Midbrain (tissue), 1 donor: ENCODE data around the gene NCEH1.
"Not testable (repeated sequence)": the region's sequence is repeated elsewhere in the genome, so short reads cannot be mapped to it uniquely, and the experiment has no call there.

ENCODE experiments used
- DNase-seq: peaks from one replicate; lab custom pipeline; 2025; lab: John Stamatoyannopoulos, UW

The NCEH1 gene

DNA sequence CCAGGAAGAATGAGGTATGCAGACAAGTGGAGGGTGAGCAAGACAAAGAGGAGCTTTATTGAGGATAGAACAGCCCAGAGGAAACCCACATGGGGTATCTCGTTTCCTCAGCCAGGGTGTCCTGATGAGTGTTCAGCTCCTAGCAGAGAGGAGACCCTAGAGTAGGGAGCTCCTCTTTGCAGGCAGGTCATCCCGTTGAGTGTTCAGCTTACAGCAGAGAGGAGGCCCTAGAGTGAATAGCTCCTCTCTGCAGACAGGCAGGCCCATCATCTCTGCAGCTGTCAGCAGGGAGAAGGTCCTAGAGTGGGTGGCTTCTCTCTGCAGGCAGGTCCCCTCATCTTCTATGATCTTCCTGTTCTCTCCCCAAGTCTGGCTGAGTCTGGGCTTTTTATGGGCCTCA is 97.0 kb downstream of the NCEH1 start:
- no peak for DNase-seq

DNA sequence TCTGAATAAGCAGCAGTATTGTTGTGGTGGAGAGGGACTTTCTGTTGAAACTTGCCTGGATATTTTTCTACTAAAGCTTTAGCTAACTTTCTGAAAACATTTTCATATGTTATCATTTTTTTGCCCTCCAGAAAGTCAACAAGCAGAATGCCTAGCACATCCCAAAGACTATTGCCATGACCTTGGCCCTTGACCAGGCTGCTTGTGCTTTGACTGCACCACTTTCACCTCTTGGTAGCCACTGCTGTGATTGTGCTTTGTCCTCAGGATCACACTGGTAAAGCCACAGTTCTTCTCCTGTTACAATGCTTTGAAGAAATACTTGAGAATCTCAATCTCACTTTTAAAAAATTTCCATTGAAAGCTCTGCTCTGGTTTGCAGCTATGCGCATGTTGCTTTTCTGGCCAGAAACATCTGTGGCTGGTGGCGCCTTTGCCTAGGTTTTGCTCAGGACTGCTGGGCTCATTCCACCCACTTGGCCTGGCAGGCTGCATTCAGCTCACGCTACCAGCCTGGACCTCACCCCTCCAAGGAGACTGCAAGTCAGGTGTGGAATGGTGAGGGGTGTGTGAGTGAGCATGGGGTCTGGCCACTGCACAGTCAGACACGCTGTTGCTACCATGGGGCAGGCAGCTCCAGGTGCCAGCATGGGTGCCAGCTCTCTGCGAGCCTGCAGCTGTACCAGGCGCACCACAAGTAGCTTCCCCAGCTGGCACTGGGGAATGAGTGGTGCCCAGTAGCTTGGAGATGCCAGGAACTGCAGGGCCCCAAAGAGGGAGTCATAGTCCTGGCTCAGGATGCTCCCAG is 97.8 kb downstream of the NCEH1 start:
- no peak for DNase-seq

GRCh38 chr3:172609750-172610149 is 101.1 kb downstream of the NCEH1 start:
- DNase-seq: no peak

- no peak for DNase-seq
These were observed 102.3 kb downstream of the NCEH1 start for GRCh38 chr3:172608575-172608974.

GRCh38 chr3:172607305-172608121 is 103.4 kb downstream of the NCEH1 start:
- no peak for DNase-seq

- no peak for DNase-seq
These were observed 104.8 kb downstream of the NCEH1 start for GRCh38 chr3:172606021-172606420.

DNA sequence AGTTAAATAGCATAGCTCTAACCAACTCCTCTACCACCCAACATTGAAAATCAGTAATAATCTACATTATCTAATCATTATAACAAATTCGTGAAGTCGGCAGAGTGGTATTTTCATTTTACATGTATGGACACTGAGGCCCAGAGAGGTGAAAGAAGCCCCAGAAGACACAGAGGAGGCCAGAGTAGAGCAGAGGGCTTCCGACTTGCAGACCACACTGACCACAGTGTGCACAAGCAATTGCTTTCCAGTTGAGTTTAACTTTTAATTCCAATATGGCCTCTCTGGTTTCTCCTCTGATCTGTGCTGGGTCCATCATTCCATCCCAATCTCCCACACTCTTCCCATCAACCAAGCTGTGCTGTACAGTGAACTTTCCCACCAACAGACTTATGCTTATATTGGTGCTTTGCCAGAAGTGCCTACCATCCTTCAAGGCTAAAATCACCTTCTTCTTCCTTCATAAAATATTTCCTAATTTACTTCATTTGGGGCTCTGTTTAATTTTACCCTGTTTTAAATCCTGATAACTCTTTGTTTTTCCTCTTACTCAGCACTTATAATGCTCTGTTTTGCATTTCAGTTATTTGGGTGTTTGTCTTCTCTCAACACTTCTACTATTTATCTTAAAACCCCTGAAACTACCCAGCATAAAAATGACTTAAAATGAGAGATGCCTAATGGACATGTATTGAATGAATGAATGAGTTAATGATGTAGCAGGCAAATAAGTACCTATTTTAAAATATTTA is 105.8 kb downstream of the NCEH1 start:
- DNase-seq: no peak

- DNase-seq: no peak
These were observed 109.6 kb downstream of the NCEH1 start for GRCh38 chr3:172601066-172601832.

GRCh38 chr3:172600644-172601065 is 110.2 kb downstream of the NCEH1 start:
- DNase-seq: no peak

DNA sequence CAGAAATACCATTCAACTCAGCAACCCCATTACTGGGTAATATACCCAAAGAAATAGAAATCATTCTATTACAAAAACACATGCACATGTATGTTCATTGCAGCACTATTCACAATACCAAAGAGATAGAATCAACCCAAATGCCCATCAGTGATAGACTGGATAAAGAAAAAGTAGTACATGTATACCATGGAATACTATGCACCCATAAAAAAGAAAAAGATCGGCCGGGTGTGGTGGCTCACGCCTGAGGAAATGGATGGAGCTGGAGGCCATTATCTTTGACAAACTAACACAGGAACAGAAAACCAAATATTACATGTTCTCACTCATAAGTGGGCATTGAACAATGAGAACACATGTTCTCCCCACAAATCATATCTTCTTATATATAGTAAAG is 112.0 kb downstream of the NCEH1 start:
- DNase-seq: no peak

DNA sequence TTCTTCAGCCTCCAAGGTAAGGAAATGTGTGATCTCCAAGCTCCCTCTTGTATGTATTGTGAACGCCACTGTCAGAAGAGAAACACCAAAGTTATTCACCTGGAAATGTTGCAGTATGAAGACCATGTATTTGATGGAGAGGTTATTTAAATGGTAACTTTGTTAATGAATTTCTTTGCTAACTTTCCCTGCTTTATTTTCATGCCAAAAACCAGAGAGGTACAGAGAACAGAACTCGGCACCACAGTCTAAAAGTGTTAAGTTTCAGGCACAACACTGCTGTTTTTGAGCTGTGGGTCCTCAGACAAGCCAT is 114.5 kb downstream of the NCEH1 start:
- no peak for DNase-seq

DNA sequence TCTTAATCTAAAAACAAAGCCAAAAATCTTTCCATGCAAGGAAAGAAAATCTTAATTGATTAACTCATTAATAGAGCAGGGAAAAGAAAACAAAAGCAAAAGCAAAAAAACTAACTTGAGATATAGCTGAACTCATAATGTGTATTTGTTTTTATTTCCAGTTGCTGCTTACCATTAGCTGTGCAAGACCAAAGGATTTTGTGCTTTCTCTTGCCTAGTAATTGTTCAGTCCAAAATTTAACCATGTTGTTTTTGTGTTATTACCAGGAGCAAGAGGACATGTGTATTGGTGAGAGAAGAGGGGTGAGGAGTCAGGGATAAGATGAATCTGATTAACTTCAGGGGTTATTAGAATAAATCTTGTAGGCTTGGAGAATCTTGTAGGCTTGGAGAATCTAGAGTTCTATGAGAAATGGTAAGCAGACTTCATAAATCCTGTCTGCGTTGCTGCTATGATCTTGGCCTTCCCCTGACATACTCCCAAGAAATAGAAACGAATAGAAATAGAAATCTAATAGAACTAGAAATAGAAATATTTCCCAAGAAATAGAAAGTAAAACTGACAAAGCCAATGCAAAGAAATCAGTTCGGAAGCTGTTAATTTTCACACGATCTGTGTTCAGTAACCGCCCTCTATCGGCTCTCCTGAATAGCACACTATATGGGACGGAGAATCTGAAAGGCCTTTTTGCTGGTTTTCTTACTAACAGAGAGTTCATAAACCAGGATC is 115.0 kb downstream of the NCEH1 start:
- DNase-seq: peak; percentile 18

DNA sequence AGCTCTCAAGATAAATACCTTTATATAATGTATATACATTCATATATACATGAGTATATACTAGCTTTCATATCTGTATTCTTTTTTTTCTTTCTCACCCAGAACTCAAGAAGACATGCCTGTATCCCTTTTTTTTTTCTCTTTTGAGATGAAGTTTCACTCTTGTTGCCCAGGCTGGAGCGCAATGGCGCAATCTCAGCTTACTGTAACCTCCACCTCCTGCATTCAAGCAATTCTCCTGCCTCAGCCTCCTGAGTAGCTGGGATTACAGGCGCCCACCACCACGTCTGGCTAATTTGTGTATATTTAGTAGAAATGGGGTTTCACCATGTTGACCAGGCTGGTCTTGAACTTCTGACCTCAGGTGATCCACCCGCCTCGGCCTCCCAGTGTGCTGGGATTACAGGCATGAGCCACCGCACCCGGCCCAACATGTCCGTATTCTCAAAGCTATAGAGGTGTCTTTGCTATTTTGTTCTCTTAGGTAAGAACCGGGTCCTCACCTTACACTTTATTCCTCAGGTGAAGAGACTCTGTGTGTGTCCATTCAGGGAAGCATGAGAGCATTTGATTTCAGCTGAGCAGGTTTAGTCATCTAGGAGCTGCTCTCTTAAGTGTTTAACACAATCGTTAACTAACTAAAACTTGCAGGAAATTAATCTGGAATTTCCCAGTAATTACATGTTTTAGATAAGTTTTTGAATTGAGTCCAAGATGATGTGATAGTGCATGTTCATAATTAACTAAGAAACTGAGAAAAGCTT is 115.8 kb downstream of the NCEH1 start:
- not testable (repeated sequence) for DNase-seq

GRCh38 chr3:172592898-172593669 is 117.8 kb downstream of the NCEH1 start:
- no peak for DNase-seq

- DNase-seq: no peak
These were observed 118.7 kb downstream of the NCEH1 start for GRCh38 chr3:172591876-172592771.

DNA sequence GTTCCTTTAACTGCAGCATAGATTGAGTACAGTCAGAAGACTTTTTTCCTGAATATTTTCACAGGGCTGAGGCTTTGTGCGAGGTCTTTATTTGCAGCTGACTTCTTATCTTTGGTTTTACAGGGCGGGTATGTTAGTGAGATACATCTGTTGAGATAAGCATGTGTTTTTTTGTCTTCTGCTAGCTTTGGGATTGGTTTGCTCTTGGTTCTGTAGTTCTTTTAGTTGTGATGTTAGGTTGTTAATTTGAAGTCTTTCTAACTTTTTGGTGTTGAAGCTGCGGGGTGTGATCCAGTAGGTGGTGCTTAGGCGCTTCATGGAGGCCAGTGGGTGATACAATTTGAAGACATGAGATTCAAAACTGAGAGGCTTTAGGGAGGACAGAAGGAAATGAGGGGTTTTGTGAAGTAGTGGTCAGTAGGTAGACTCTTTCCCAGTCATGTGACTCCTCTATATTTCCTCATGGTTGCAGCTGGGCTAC is 119.7 kb downstream of the NCEH1 start:
- no peak for DNase-seq

DNA sequence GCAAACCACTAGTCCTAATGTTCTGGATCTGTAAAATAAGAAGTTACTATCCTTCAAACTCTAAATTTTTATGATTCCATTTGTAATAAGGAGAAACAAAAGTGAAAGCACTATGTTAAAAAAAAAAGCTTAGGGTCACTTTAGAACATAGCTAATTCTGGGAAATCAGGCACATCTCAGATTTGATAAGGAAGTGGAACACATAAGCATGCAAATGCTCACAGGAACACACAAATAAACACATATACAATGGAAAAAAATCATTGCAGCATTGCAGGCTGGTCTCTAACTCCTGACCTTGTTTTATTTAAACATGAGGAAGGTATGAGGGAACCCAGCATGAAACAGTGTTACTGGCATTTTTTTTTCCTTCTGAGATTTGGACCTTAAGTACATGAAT is 124.4 kb downstream of the NCEH1 start:
- no peak for DNase-seq

GRCh38 chr3:172585954-172586353 is 124.9 kb downstream of the NCEH1 start:
- DNase-seq: no peak
